PC-3 (cell line): ENCODE results near the gene PNLIP. TPM values are rescaled to one million over a fixed set of nuclear protein-coding genes. Genes with fewer than 3 reads are reported as not detected.

Experiments used
- ATAC-seq: fragments of 200-7000 bp; cut with Tn5 transposase; 2 replicates; pipeline ENCODE4 v1.9.1; 2020; ENCODE audit warnings: mild to moderate bottlenecking, moderate library complexity
- BruUV-seq: library from RNA; stranded (reverse); fragments of 400-500 nt; replicated peaks from 2 replicates; lab custom pipeline; 2021; lab: Mats Ljungman, UMichigan
- CTCF ChIA-PET: fragments of 300-600 bp; sonication (Branson Sonifier 250); formaldehyde crosslinking; loops from one replicate; lab custom pipeline; 2022; ENCODE audit warnings: antibody characterized with exemption; lab: Charles Lee
- POLR2A ChIA-PET: fragments of 300-600 bp; sonication (Branson Sonifier 250); formaldehyde crosslinking; loops from one replicate; lab custom pipeline; 2022; ENCODE audit warnings: antibody characterized with exemption; ENCODE audit not compliant: unreplicated experiment; lab: Charles Lee
- DNase-seq: peaks from one replicate; pipeline ENCODE4 v3.0.0-alpha.2; 2015
- H2AFZ ChIP-seq: fragments of 300-600 bp; sonication (generic); 2 replicates; pipeline ENCODE4 v1.6.0; 2016; ENCODE audit warnings: antibody characterized with exemption, low read length
- H3F3A ChIP-seq: fragments of 300-600 bp; sonication (generic); one replicate; pipeline ENCODE4 v1.6.0; 2017; ENCODE audit warnings: antibody characterized with exemption, low read length, control low read depth, mild to moderate bottlenecking; ENCODE audit not compliant: unreplicated experiment
- H3K27ac ChIP-seq: fragments of 300-600 bp; sonication (generic); 2 replicates; pipeline ENCODE4 v1.5.1; 2016; ENCODE audit warnings: mild to moderate bottlenecking, low read length
- H3K27me3 ChIP-seq: fragments of 300-600 bp; sonication (generic); 2 replicates; pipeline ENCODE4 v1.6.1; 2016; ENCODE audit warnings: low read length, mixed read lengths
- H3K36me3 ChIP-seq: fragments of 300-600 bp; sonication (generic); 2 replicates; pipeline ENCODE4 v1.6.1; 2016; ENCODE audit warnings: low read depth, mixed run types, low read length, mixed read lengths
- H3K4me1 ChIP-seq: fragments of 300-600 bp; sonication (generic); 2 replicates; pipeline ENCODE4 v1.5.1; 2016; ENCODE audit warnings: low read length; ENCODE audit not compliant: insufficient read depth
- H3K4me2 ChIP-seq: fragments of 300-600 bp; sonication (generic); 2 replicates; pipeline ENCODE4 v1.6.0; 2016; ENCODE audit warnings: low read length
- H3K4me3 ChIP-seq: fragments of 300-600 bp; sonication (generic); 2 replicates; pipeline ENCODE4 v1.5.1; 2016; ENCODE audit warnings: mild to moderate bottlenecking, low read length, mixed read lengths
- H3K79me2 ChIP-seq: fragments of 300-600 bp; sonication (generic); 2 replicates; pipeline ENCODE4 v1.6.1; 2017; ENCODE audit warnings: low read length, mixed read lengths
- H3K9ac ChIP-seq: fragments of 300-600 bp; sonication (generic); 2 replicates; pipeline ENCODE4 v1.6.0; 2016; ENCODE audit warnings: mild to moderate bottlenecking, low read length
- H3K9me2 ChIP-seq: fragments of 300-600 bp; sonication (generic); replicated peaks from 2 replicates; pipeline ENCODE4 v1.6.1; 2016; ENCODE audit warnings: mixed run types, low read length, mixed read lengths
- H3K9me3 ChIP-seq: fragments of 300-600 bp; sonication (generic); 2 replicates; pipeline ENCODE4 v1.6.1; 2016; ENCODE audit warnings: low read length, mixed read lengths
- H4K20me1 ChIP-seq: fragments of 300-600 bp; sonication (generic); 2 replicates; pipeline ENCODE4 v1.6.1; 2016; ENCODE audit warnings: low read length, mixed read lengths
- CTCF ChIP-seq: fragments of 300-600 bp; sonication (generic); conservative IDR thresholded peaks from 2 replicates; pipeline ENCODE4 v1.5.1; 2017; ENCODE audit warnings: antibody characterized with exemption, low read depth, mild to moderate bottlenecking, low read length
- EZH2 ChIP-seq: fragments of 300-600 bp; sonication (generic); IDR thresholded peaks from one replicate; pipeline ENCODE4 v1.6.1; 2017; ENCODE audit warnings: antibody characterized with exemption, mild to moderate bottlenecking, low read length; ENCODE audit not compliant: unreplicated experiment
- EZH2phosphoT487 ChIP-seq: fragments of 300-600 bp; sonication (generic); IDR thresholded peaks from 2 replicates; pipeline ENCODE4 v1.6.1; 2018; ENCODE audit warnings: mild to moderate bottlenecking, antibody characterized with exemption, low read length, borderline replicate concordance
- intact Hi-C: fragments of 100-400 bp; cut with micrococcal nuclease; formaldehyde crosslinking; loops from 2 replicates; pipeline ENCODE4 v1.9.0; 2023
- total RNA-seq: library from RNA; depleted of rRNA; stranded (reverse); fragments of >200 nt; gene quantifications from 2 replicates; pipeline ENCODE4 v1.2.3, GENCODE V29; 2014

The PNLIP gene
- total RNA-seq, 1 experiment from 2014 or later, result not detected

GRCh38 chr10:116553378-116553980, 7.7 kb downstream of the PNLIP start:
- POLR2A ChIA-PET, result no interaction called here
- intact Hi-C loops, result no loop called here
- no peaks in the 10 kb centered on the region for H4K20me1 ChIP-seq
- DNase-seq, result peak; percentile 29
- H3K4me2 ChIP-seq, result no peak overlapping the region
- no peak overlapping the region for H3K27ac ChIP-seq
- CTCF ChIA-PET, result no interaction called here
- no peaks in the 10 kb centered on the region for H3K4me1 ChIP-seq
- H3K9me3 ChIP-seq, result no peaks in the 10 kb centered on the region
- no TSS peak for BruUV-seq
- H3K4me3 ChIP-seq, result no peak overlapping the region
- TF ChIP-seq EZH2 (no peak), CTCF (no peak), EZH2phosphoT487 (no peak)
- no peaks in the 10 kb centered on the region for H3K79me2 ChIP-seq
- ATAC-seq, result no peak
- H2AFZ ChIP-seq, result no peak overlapping the region
- H3F3A ChIP-seq, result no peaks in the 10 kb centered on the region
- H3K9ac ChIP-seq, result no peak overlapping the region
- peaks cover 31% of the 10 kb centered on the region for H3K27me3 ChIP-seq
- H3K36me3 ChIP-seq, result no peaks in the 10 kb centered on the region
- H3K9me2 ChIP-seq, result no peaks in the 10 kb centered on the region

GRCh38 chr10:116554628-116555027, 8.9 kb downstream of the PNLIP start:
- Histone ChIP-seq H3K27ac (no peak overlapping the region), H3K9me3 (no peaks in the 10 kb centered on the region), H3K9ac (no peak overlapping the region), H3K9me2 (no peaks in the 10 kb centered on the region), H3K36me3 (no peaks in the 10 kb centered on the region), H3K4me3 (no peak overlapping the region), H3K27me3 (peaks cover 19% of the 10 kb centered on the region; the same call in 1 of the 2 replicates), H3F3A (no peaks in the 10 kb centered on the region), H3K4me1 (no peaks in the 10 kb centered on the region), H3K79me2 (no peaks in the 10 kb centered on the region), H4K20me1 (no peaks in the 10 kb centered on the region), H2AFZ (no peak overlapping the region), H3K4me2 (no peak overlapping the region)
- DNase-seq, result no peak
- no TSS peak for BruUV-seq
- POLR2A ChIA-PET, result no interaction called here
- CTCF ChIA-PET, result no interaction called here
- ATAC-seq, result no peak
- TF ChIP-seq EZH2, result no peak
- TF ChIP-seq EZH2phosphoT487, result no peak
- no peak for TF ChIP-seq CTCF
- intact Hi-C loops, result no loop called here

GRCh38 chr10:116555880-116556279, 10.1 kb downstream of the PNLIP start:
- no TSS peak for BruUV-seq
- POLR2A ChIA-PET, result no interaction called here
- no peak overlapping the region for H3K4me3 ChIP-seq
- H3K4me2 ChIP-seq, result no peak overlapping the region
- intact Hi-C loops, result no loop called here
- H3K36me3 ChIP-seq, result no peaks in the 10 kb centered on the region
- H3F3A ChIP-seq, result no peaks in the 10 kb centered on the region
- H3K27ac ChIP-seq, result no peak overlapping the region
- no peaks in the 10 kb centered on the region for H3K4me1 ChIP-seq
- ATAC-seq, result no peak
- H3K9ac ChIP-seq, result no peak overlapping the region
- no peak for DNase-seq
- H3K27me3 ChIP-seq, result peaks cover 13% of the 10 kb centered on the region; the same call in 1 of the 2 replicates
- no peaks in the 10 kb centered on the region for H3K79me2 ChIP-seq
- H3K9me3 ChIP-seq, result no peaks in the 10 kb centered on the region
- no peak overlapping the region for H2AFZ ChIP-seq
- no peaks in the 10 kb centered on the region for H4K20me1 ChIP-seq
- CTCF ChIA-PET, result no interaction called here
- no peaks in the 10 kb centered on the region for H3K9me2 ChIP-seq
- TF ChIP-seq EZH2, result no peak
- TF ChIP-seq CTCF, result no peak
